H9 (cell line): ENCODE results near the gene PDS5B. TPM values are rescaled to one million over a fixed set of nuclear protein-coding genes. Genes with fewer than 3 reads are reported as not detected.

Source experiments
- DNase-seq: peaks from one replicate; pipeline ENCODE4 v3.0.0-alpha.2; 2017
- H2AFZ ChIP-seq: one replicate; pipeline ENCODE4 v1.6.1; 2013; ENCODE audit warnings: mild to moderate bottlenecking, low read length, control low read depth, moderate library complexity
- H2AK5ac ChIP-seq: 2 replicates; pipeline ENCODE4 v1.6.1; 2013; ENCODE audit warnings: low read length, control low read depth, mixed read lengths; ENCODE audit not compliant: insufficient read length
- H2BK120ac ChIP-seq: one replicate; pipeline ENCODE4 v1.6.1; 2013; ENCODE audit warnings: low read depth, mild to moderate bottlenecking, low read length, control low read depth, inconsistent platforms; ENCODE audit not compliant: poor library complexity, severe bottlenecking
- H2BK12ac ChIP-seq: 2 replicates; pipeline ENCODE4 v1.6.1; 2013; ENCODE audit warnings: low read length, control low read depth, mixed read lengths, low read depth; ENCODE audit not compliant: insufficient read length
- H2BK15ac ChIP-seq: 2 replicates; pipeline ENCODE4 v1.6.1; 2013; ENCODE audit warnings: low read depth, low read length, control low read depth
- H2BK20ac ChIP-seq: one replicate; pipeline ENCODE4 v1.6.1; 2013; ENCODE audit warnings: low read depth, mild to moderate bottlenecking, low read length, control low read depth, inconsistent platforms; ENCODE audit not compliant: poor library complexity, severe bottlenecking
- H2BK5ac ChIP-seq: 2 replicates; pipeline ENCODE4 v1.6.1; 2013; ENCODE audit warnings: low read length, control low read depth, mixed read lengths; ENCODE audit not compliant: insufficient read length
- H3K14ac ChIP-seq: 2 replicates; pipeline ENCODE4 v1.6.1; 2013; ENCODE audit warnings: low read length, control low read depth; ENCODE audit not compliant: insufficient read depth
- H3K18ac ChIP-seq: 2 replicates; pipeline ENCODE4 v1.6.1; 2013; ENCODE audit warnings: low read depth, mild to moderate bottlenecking, mixed read lengths, low read length, control low read depth; ENCODE audit not compliant: insufficient read length
- H3K23ac ChIP-seq: 2 replicates; pipeline ENCODE4 v1.6.1; 2013; ENCODE audit warnings: low read length, control low read depth, mixed read lengths, low read depth; ENCODE audit not compliant: insufficient read length
- H3K23me2 ChIP-seq: 2 replicates; pipeline ENCODE4 v1.6.1; 2013; ENCODE audit warnings: low read depth, mild to moderate bottlenecking, mixed read lengths, low read length, control low read depth; ENCODE audit not compliant: insufficient read length, poor library complexity, severe bottlenecking
- H3K27ac ChIP-seq: 2 replicates; pipeline ENCODE4 v1.5.1; 2013; ENCODE audit warnings: low read length, control low read depth, mixed read lengths, low read depth; ENCODE audit not compliant: insufficient read length
- H3K27me3 ChIP-seq: 2 replicates; pipeline ENCODE4 v1.6.1; 2013; ENCODE audit warnings: low read length, control low read depth, inconsistent platforms; ENCODE audit not compliant: insufficient read depth
- H3K4ac ChIP-seq: 2 replicates; pipeline ENCODE4 v1.6.1; 2013; ENCODE audit warnings: low read depth, mild to moderate bottlenecking, control low read depth, inconsistent platforms, low read length, moderate library complexity
- H3K4me1 ChIP-seq: 2 replicates; pipeline ENCODE4 v1.6.1; 2013; ENCODE audit warnings: low read length, control low read depth, inconsistent platforms; ENCODE audit not compliant: insufficient read depth
- H3K4me2 ChIP-seq: 2 replicates; pipeline ENCODE4 v1.6.1; 2013; ENCODE audit warnings: low read length, control low read depth, mixed read lengths; ENCODE audit not compliant: insufficient read length, insufficient read depth
- H3K56ac ChIP-seq: 2 replicates; pipeline ENCODE4 v1.6.1; 2013; ENCODE audit warnings: low read depth, mild to moderate bottlenecking, mixed read lengths, low read length, control low read depth; ENCODE audit not compliant: insufficient read length
- H3K79me1 ChIP-seq: 2 replicates; pipeline ENCODE4 v1.6.1; 2013; ENCODE audit warnings: low read depth, mild to moderate bottlenecking, moderate library complexity, low read length, control low read depth, inconsistent platforms; ENCODE audit not compliant: insufficient read depth, poor library complexity, severe bottlenecking
- H3K79me2 ChIP-seq: 2 replicates; pipeline ENCODE4 v1.6.1; 2013; ENCODE audit warnings: low read length, control low read depth, inconsistent platforms; ENCODE audit not compliant: insufficient read depth
- H3K9ac ChIP-seq: 2 replicates; pipeline ENCODE4 v1.6.1; 2013; ENCODE audit warnings: low read length, control low read depth, mixed read lengths; ENCODE audit not compliant: insufficient read length; ENCODE audit errors: extremely low read depth
- H3K9me3 ChIP-seq: one replicate; pipeline ENCODE4 v1.6.1; 2013; ENCODE audit warnings: low read depth, low read length, inconsistent platforms; ENCODE audit not compliant: control insufficient read depth
- H3T11ph ChIP-seq: one replicate; pipeline ENCODE4 v1.6.1; 2013; ENCODE audit warnings: mild to moderate bottlenecking, low read length, control low read depth, inconsistent platforms
- H4K20me1 ChIP-seq: one replicate; pipeline ENCODE4 v1.6.1; 2013; ENCODE audit not compliant: control insufficient read depth, insufficient read length, insufficient read depth
- H4K5ac ChIP-seq: 2 replicates; pipeline ENCODE4 v1.6.1; 2013; ENCODE audit warnings: low read depth, mild to moderate bottlenecking, mixed read lengths, low read length, control low read depth; ENCODE audit not compliant: insufficient read length
- H4K8ac ChIP-seq: replicated peaks from 2 replicates; pipeline ENCODE4 v1.6.1; 2013; ENCODE audit warnings: low read length, control low read depth, mixed read lengths, low read depth; ENCODE audit not compliant: insufficient read length
- H4K91ac ChIP-seq: 2 replicates; pipeline ENCODE4 v1.6.1; 2013; ENCODE audit warnings: low read depth, mild to moderate bottlenecking, moderate library complexity, mixed read lengths, low read length, control low read depth; ENCODE audit not compliant: insufficient read length
- H3K27ac Mint-ChIP-seq, 3 experiments: 2 replicates in 2 of 3; 3 replicates in 1 of 3; pipeline ENCODE4 v1.8.0; 2020 to 2021; ENCODE audit warnings: mixed read lengths in 3 of 3, mild to moderate bottlenecking in 1 of 3, moderate library complexity in 1 of 3
- H3K27me3 Mint-ChIP-seq: 2 replicates; pipeline ENCODE4 v1.8.0; 2021; ENCODE audit warnings: low read depth, mild to moderate bottlenecking, moderate library complexity, mixed read lengths
- H3K36me3 Mint-ChIP-seq, 3 experiments: 2 replicates in 2 of 3; 3 replicates in 1 of 3; pipeline ENCODE4 v1.8.0; 2020 to 2021; ENCODE audit warnings: low read depth in 3 of 3, mixed read lengths in 3 of 3; ENCODE audit not compliant: insufficient read depth in 1 of 3
- H3K4me1 Mint-ChIP-seq, 2 experiments: 2 replicates each; pipeline ENCODE4 v1.8.0; 2020; ENCODE audit warnings: mixed read lengths in 2 of 2
- H3K4me3 Mint-ChIP-seq, 2 experiments: 2 replicates in 1 of 2; 3 replicates in 1 of 2; pipeline ENCODE4 v1.8.0; 2020 to 2021; ENCODE audit warnings: mild to moderate bottlenecking in 2 of 2, mixed read lengths in 2 of 2, moderate library complexity in 1 of 2
- H3K9me3 Mint-ChIP-seq, 2 experiments: 2 replicates in 1 of 2; 3 replicates in 1 of 2; pipeline ENCODE4 v1.8.0; 2020; ENCODE audit warnings: mild to moderate bottlenecking in 2 of 2, mixed read lengths in 2 of 2, moderate library complexity in 1 of 2
- CTCF ChIP-seq: fragments of 200-600 bp; sonication (generic); conservative IDR thresholded peaks from 3 replicates; pipeline ENCODE4 v1.8.0; 2021; ENCODE audit warnings: antibody characterized with exemption, mild to moderate bottlenecking
- WGBS: extraction: QIAGEN DNeasy Blood & Tissue Kit; methylation state at CpG from one replicate; pipeline ENCODE4 v1.1.7; 2013; ENCODE audit warnings: missing lambda C conversion rate, low lambda C conversion rate, mixed read lengths; ENCODE audit not compliant: insufficient read length; ENCODE audit errors: extremely low coverage; 5-methylcytosine and 5-hydroxymethylcytosine counted together
- total RNA-seq: library from RNA; stranded (reverse); gene quantifications from 2 replicates; pipeline ENCODE4 v1.2.1, GENCODE V29; 2021

PDS5B gene
- total RNA-seq, 1 experiment from 2014 or later, result 50.0 TPM

- no peak overlapping the region for H2BK120ac ChIP-seq
- WGBS, result no CpG with 5 or more reads among the region's 2 CpGs
- H3K56ac ChIP-seq, result no peak overlapping the region
- H3K27me3 Mint-ChIP-seq, result no peaks in the 10 kb centered on the region
- H3K23me2 ChIP-seq, result no peaks in the 10 kb centered on the region
- no peaks in the 10 kb centered on the region for H3K27me3 ChIP-seq
- no peak overlapping the region for H2BK5ac ChIP-seq
- H2BK20ac ChIP-seq, result no peak overlapping the region
- H2BK12ac ChIP-seq, result no peak overlapping the region
- no peak overlapping the region for H3K4ac ChIP-seq
- H4K5ac ChIP-seq, result no peak overlapping the region
- no peak overlapping the region for H2AK5ac ChIP-seq
- no peak overlapping the region for H4K91ac ChIP-seq
- H4K8ac ChIP-seq, result no peak overlapping the region
- H3K18ac ChIP-seq, result no peak overlapping the region
- no peaks in the 10 kb centered on the region for H3K4me1 ChIP-seq
- H3K27ac Mint-ChIP-seq, result peak overlapping the region in 2 of 3 experiments; percentile 22 to 90; a peak in 5 of 7 replicates
- H3K9me3 Mint-ChIP-seq, result no peaks in the 10 kb centered on the region
- H3K14ac ChIP-seq, result no peak overlapping the region
- H3K9ac ChIP-seq, result no peak overlapping the region
- no peak for DNase-seq
- H3K4me1 Mint-ChIP-seq, result no peaks in the 10 kb centered on the region
- no peak overlapping the region for H2BK15ac ChIP-seq
- H3K27ac ChIP-seq, result no peak overlapping the region
- no peaks in the 10 kb centered on the region for H3K79me2 ChIP-seq
- TF ChIP-seq CTCF, result no peak
- H4K20me1 ChIP-seq, result no peaks in the 10 kb centered on the region
- no peak overlapping the region for H3K4me3 Mint-ChIP-seq
- no peak overlapping the region for H3K23ac ChIP-seq
- peaks cover 0 to 4% (median 3%) of the 10 kb centered on the region in 3 experiments; a peak in 3 of 7 replicates for H3K36me3 Mint-ChIP-seq
- H3K4me2 ChIP-seq, result no peak overlapping the region
- H2AFZ ChIP-seq, result no peak overlapping the region
- H3T11ph ChIP-seq, result no peak overlapping the region
- H3K79me1 ChIP-seq, result no peaks in the 10 kb centered on the region
- no peaks in the 10 kb centered on the region for H3K9me3 ChIP-seq
Measured at GRCh38 chr13:32695602-32696250, 109.5 kb downstream of the PDS5B start.
